SU-DHL-6 (cell line): ENCODE measurements around the gene CDH13.

ENCODE experiments used
- CTCF ChIP-seq: fragments of 200-600 bp; sonication (generic); IDR thresholded peaks from one replicate; pipeline ENCODE4 v1.5.1; 2017; ENCODE audit warnings: antibody characterized with exemption, mild to moderate bottlenecking, low read length, moderate library complexity; ENCODE audit not compliant: insufficient read depth, poor library complexity, severe bottlenecking
- EZH2phosphoT487 ChIP-seq: fragments of 200-600 bp; sonication (generic), shearing (Covaris generic); conservative IDR thresholded peaks from 2 replicates; pipeline ENCODE4 v1.6.1; 2018; ENCODE audit warnings: mild to moderate bottlenecking, antibody characterized with exemption, low read length, moderate library complexity, mixed read lengths

DNA sequence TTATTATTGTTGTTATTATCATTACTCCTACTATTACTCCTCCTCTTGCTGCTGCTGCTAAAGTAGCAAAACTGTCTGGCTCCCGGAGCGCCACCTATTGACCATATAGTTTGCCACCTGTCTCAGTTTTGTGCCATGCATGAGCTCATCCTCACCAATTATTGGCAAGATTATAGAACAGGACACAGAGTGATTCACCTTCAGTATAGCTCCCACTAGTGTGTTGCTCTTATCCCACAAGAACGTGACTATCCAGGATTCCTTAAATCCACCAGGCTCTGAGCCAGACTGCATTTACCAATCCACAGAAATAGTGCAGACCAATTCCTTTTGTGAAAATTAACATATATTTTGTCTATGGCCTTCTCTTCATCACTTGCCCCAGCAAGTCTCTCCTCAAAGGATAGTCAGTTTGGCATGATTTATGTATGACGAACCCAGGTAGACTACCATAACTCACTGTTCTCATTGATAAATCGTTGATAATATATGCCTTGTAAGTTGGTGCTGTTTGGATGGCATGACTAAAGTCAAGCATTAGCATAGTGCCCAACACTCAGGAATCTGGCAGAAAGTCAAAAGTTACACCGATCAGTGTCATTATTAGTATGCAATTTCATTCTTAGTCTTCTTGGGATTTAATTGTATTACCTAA is 775.5 kb downstream of the CDH13 start:
- TF ChIP-seq CTCF (no peak), EZH2phosphoT487 (no peak)
